Esophagus muscularis mucosa (tissue), 3 donors: Measurements from ENCODE around the gene KDM4D.

Experiments
- CTCF ChIP-seq, 3 experiments: fragments of 200-600 bp in 2 of 3; fragments of 450-650 bp in 1 of 3; sonication (generic) in 2 of 3; IDR thresholded peaks; one replicate each; pipeline ENCODE4 v1.5.1; 2017 to 2019; ENCODE audit warnings: antibody characterized with exemption in 3 of 3, mild to moderate bottlenecking in 2 of 3, moderate library complexity in 1 of 3
- POLR2A ChIP-seq: fragments of 450-650 bp; IDR thresholded peaks from one replicate; pipeline ENCODE4 v1.6.1; 2017; ENCODE audit warnings: antibody characterized with exemption, moderate library complexity, mild to moderate bottlenecking, low read depth
- POLR2AphosphoS5 ChIP-seq, 2 donors: sonication (generic); formaldehyde crosslinking; IDR thresholded peaks; one replicate each; pipeline ENCODE4 v1.6.1; 2017; ENCODE audit warnings: antibody characterized with exemption in 2 of 2

GRCh38 chr11:94973099-94973968, at the start of gene KDM4D, which contains the start of gene CWC15:
- TF ChIP-seq CTCF (IDR thresholded peaks at IDR 0.05) (no peak), POLR2AphosphoS5 (IDR thresholded peaks at IDR 0.05) (peak; percentile 89 to 97), POLR2A (no peak)
